Fibroblast of skin of left biceps (primary cell): ENCODE measurements around the gene TUSC2.
A peak's percentile ranks its signal among the peaks of the same experiment; 100 is the strongest.

ENCODE experiments used
- DNase-seq, 2 experiments: peaks; one replicate each; pipeline ENCODE4 v3.0.0-alpha.2; 2013; ENCODE audit warnings: low read depth in 2 of 2

The TUSC2 gene

GRCh38 chr3:50354850-50355249 lies 26.8 kb upstream of the TUSC2 start:
- DNase-seq: no peak

GRCh38 chr3:50354186-50354764 lies 26.3 kb upstream of the TUSC2 start:
- DNase-seq: no peak

- no peak for DNase-seq
These were observed 25.4 kb upstream of the TUSC2 start for GRCh38 chr3:50353245-50354004.

- DNase-seq: no peak
These were observed 24.8 kb upstream of the TUSC2 start for GRCh38 chr3:50352781-50353180.

GRCh38 chr3:50351323-50351697 lies 23.3 kb upstream of the TUSC2 start:
- DNase-seq: no peak

GRCh38 chr3:50350527-50351322 lies 22.7 kb upstream of the TUSC2 start, which contains the start of the genes CYB561D2 and NPRL2:
CYB561D2 (plus strand) TSS chr3:50350862; CDS start chr3:50351434, 572 bp downstream.
NPRL2 (minus strand) TSS chr3:50350775; CDS start chr3:50350652, 123 bp downstream.
- peak; percentile 62 to 73 for DNase-seq

- no peak for DNase-seq
These were observed 22.1 kb upstream of the TUSC2 start for GRCh38 chr3:50350213-50350526.

GRCh38 chr3:50347187-50347813 lies 19.3 kb upstream of the TUSC2 start:
- DNase-seq: no peak

- no peak for DNase-seq
These were observed 17.7 kb upstream of the TUSC2 start, which contains the start of gene ZMYND10 for GRCh38 chr3:50345586-50346234. ZMYND10 (minus strand) TSS chr3:50345732; CDS start chr3:50345579, 153 bp downstream.

GRCh38 chr3:50345008-50345407 lies 17.0 kb upstream of the TUSC2 start:
- DNase-seq: no peak

GRCh38 chr3:50342813-50343633 lies 15.0 kb upstream of the TUSC2 start:
- DNase-seq: no peak

- no peak for DNase-seq
These were observed 14.1 kb upstream of the TUSC2 start for GRCh38 chr3:50341996-50342650.

GRCh38 chr3:50341537-50341936 lies 13.5 kb upstream of the TUSC2 start:
- no peak for DNase-seq

- no peak for DNase-seq
These were observed 12.7 kb upstream of the TUSC2 start, which contains the start of gene RASSF1 for GRCh38 chr3:50340448-50341329. RASSF1 (minus strand) TSS chr3:50340836; CDS start chr3:50340805, 31 bp downstream.

GRCh38 chr3:50340147-50340447 lies 12.1 kb upstream of the TUSC2 start:
- no peak for DNase-seq

- DNase-seq: no peak
These were observed 11.6 kb upstream of the TUSC2 start for GRCh38 chr3:50339485-50340146.

GRCh38 chr3:50338965-50339364 lies 10.9 kb upstream of the TUSC2 start:
- DNase-seq: no peak

GRCh38 chr3:50337175-50337861 lies 9.3 kb upstream of the TUSC2 start:
- peak; percentile 96 to 97 for DNase-seq
